GM18861 (cell line): ENCODE measurements around the gene BMERB1.
"Not testable (repeated sequence)": the region's sequence is repeated elsewhere in the genome, so short reads cannot be mapped to it uniquely, and the experiment has no call there.

Experiments
- ATAC-seq: cut with Tn5 transposase; IDR thresholded peaks from one replicate; pipeline ENCODE4 v1.9.1; 2021; ENCODE audit not compliant: unreplicated experiment

Gene BMERB1

DNA sequence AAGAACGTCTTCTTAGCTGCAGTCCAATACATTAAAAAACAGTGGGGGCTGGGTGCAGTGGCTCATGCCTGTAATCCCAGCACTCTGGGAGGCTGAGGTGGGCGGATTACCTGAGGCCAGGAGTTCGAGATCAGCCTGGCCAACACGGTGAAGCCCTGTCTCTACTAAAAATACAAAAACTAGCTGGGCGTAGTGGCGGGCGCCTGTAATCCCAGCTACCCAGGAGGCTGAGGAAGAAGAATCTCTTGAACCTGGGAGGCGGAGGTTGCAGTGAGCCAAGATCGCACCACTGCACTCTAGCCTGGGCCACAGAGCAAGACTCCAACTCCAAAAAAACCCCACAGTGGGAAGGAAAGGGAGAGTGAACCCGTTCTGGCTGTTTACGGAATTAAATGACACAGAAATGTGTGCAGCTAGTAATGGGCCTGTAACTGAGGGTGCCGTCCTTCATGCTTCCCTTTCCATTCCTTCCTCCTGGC, 172.9 kb downstream of the BMERB1 start:
- not testable (repeated sequence) for ATAC-seq

DNA sequence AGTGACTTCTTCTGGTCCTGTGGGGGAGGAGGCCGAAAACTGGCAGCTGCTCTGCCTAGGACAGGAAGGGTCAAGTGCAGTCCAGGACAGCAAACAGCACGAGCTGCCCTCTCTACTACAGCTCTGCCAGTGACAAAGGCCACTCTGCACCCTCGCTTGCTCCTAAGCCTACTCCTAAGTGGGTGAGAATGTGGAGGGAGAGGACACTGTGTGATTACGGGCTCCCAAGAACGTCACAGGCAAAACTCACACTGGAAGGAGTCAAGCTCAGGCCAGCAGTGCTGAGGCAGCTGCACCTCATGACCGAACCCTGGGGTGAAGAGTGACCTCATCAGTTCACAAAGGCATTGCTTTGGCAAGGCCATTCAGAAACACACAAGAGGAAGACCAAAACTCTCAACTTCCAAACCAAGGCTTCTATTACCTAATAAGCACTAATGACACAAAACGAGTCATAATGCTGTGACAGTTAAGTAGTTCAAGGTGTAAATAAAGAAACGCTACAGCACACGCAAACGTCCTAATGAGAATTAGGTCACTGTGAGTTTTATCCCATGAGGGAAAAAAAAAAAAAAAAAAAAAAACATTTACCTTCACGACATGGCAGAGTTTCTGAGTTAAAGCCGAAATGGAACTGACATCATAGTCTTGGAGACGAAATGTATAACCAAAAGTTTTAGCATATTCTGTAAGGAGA, 173.5 kb downstream of the BMERB1 start:
- no peak for ATAC-seq

GRCh38 chr16:15608398-15609285, 174.3 kb downstream of the BMERB1 start:
- no peak for ATAC-seq

GRCh38 chr16:15609286-15609649, 174.9 kb downstream of the BMERB1 start:
- ATAC-seq: no peak

GRCh38 chr16:15610369-15610871, 176.0 kb downstream of the BMERB1 start:
- ATAC-seq: no peak

GRCh38 chr16:15611610-15612009, 177.2 kb downstream of the BMERB1 start:
- no peak for ATAC-seq

GRCh38 chr16:15613676-15614075, 179.3 kb downstream of the BMERB1 start:
- no peak for ATAC-seq

- no peak for ATAC-seq
These were observed 181.6 kb downstream of the BMERB1 start for GRCh38 chr16:15616012-15616411.

DNA sequence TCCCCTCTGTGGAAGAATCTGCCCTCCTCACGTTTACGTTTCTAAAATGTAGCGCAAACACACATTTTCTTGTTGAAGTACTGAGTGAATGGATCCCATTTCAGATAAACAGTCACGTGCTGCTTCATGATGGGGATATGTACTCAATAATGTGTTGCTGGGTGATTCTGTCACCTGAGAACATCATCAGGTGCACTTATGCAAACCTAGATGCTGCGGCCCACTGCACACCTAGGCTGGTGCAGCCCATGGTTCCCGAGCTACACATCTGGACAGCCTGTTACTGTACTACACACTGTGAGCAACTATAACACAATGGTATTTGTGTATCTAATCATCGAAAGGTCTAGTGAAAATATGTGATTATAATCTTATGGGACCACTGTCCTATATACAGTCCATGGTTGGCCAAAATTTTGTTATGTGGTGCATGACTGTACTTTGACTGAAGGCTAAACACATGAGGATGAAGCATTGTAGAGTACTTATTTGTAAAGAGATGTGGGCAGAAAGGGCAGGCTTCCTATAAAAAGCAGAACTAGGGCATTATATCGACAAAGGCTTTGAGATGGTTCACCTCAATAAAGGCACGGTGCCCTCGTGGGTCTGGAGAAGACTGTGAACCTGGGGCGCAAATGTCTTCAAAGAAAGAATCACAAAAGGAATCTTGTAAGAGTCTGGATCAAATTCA, 182.2 kb downstream of the BMERB1 start:
- ATAC-seq: no peak

GRCh38 chr16:15617901-15618300, 183.5 kb downstream of the BMERB1 start:
- no peak for ATAC-seq

DNA sequence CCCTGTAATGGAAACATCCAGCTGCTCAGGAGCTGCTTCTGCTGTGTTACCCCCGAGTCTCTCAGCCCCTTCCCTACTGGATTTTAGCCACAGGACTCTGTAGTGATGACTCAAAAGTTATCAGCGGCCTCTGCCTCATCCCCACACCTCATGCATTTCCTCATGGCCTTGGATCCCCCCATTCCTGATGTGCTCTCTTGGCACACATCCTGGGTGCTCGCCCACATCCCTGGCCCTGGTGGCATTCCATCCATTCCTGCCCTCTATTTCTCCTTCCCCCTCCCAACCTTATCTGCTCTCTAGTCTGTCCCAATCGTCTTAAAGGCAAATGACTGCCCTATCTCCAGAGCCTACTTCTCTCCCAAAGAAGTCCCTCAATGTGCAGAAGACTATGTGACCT, 184.0 kb downstream of the BMERB1 start:
- no peak for ATAC-seq

GRCh38 chr16:15620611-15621195, 186.3 kb downstream of the BMERB1 start:
- ATAC-seq: no peak

DNA sequence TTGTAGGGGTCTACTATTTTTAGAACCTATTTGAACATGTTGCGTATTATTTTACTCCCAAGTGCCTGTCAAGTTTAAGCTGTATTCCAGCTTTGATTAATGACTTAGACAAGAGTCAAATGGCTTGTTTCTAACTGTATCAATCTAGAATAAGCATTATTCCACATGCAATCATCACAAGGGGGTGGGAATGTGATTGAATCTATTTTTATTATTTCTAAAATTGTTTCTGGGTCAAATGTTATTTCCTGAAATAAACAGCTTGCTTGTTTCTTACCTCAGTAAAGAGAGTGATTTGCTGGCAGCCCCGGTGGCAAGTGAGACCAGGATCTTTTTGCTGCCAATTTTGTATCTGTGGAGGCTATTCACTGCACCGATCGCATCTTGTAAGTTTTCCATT, 187.1 kb downstream of the BMERB1 start:
- ATAC-seq: no peak

- ATAC-seq: no peak
These were observed 187.5 kb downstream of the BMERB1 start for GRCh38 chr16:15621889-15622288.

- no peak for ATAC-seq
These were observed 197.5 kb downstream of the BMERB1 start for GRCh38 chr16:15631730-15632409.

GRCh38 chr16:15635926-15636325, 201.5 kb downstream of the BMERB1 start:
- ATAC-seq: no peak

DNA sequence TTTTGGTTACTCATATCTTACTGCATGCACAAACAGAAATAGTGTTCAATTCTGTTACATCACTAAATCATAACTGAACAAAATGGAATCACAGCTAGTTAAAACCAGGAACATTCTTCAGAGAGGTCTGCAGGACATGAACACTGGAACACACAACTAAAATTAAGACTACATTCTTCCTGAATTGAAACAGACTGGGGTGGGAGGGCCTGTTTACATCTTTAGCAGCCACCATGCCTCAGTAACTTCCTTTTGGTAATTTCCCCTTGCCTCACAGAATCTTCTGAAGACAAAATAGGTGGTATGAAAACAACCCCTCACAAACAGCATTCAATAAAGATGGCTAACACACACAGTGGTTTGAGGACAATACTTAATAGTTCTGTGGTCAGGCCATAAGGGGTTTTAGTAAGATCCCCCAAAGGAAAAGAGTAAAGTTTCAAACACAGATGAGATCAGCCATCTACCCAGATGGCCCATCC, 202.0 kb downstream of the BMERB1 start:
- no peak for ATAC-seq
